GM12878 (cell line): ENCODE measurements around the gene SH3GL2.

Experiments
- DPF2 ChIP-seq: fragments of 450-650 bp; IDR thresholded peaks from 2 replicates; pipeline ENCODE4 v1.6.1; 2017; ENCODE audit warnings: mild to moderate bottlenecking
- MEF2A ChIP-seq: IDR thresholded peaks from 2 replicates; pipeline ENCODE4 v1.6.1; 2011; ENCODE audit warnings: low read depth, mild to moderate bottlenecking, low read length, moderate library complexity; ENCODE audit not compliant: insufficient read depth
- RFX5 ChIP-seq: IDR thresholded peaks from 2 replicates; pipeline ENCODE4 v1.6.1; 2011; ENCODE audit warnings: low read depth, low read length, improper control_type of control experiment
- ZNF274 ChIP-seq: IDR thresholded peaks from one replicate; pipeline ENCODE4 v1.8.0; 2011; ENCODE audit not compliant: insufficient read length, insufficient read depth
- TF ChIP-seq, protein P1 (sequence below): IDR thresholded peaks from 2 replicates; pipeline ENCODE4 v1.6.1; 2011; ENCODE audit warnings: borderline replicate concordance, low read depth, mild to moderate bottlenecking, moderate library complexity, mixed read lengths, low read length; ENCODE audit not compliant: insufficient read depth; ENCODE audit errors: extremely low read length
- TF ChIP-seq, protein P2 (sequence below), 3 experiments: IDR thresholded peaks in 2 of 3; conservative IDR thresholded peaks in 1 of 3; 2 replicates each; pipeline ENCODE4 v1.5.1; 2011; ENCODE audit warnings: low read depth in 3 of 3, low read length in 3 of 3, mild to moderate bottlenecking in 3 of 3, control low read depth in 2 of 3, moderate library complexity in 2 of 3, inconsistent platforms in 1 of 3, mixed read lengths in 1 of 3; ENCODE audit not compliant: control insufficient read depth in 2 of 3, insufficient read depth in 1 of 3; ENCODE audit errors: extremely low read depth in 1 of 3

DNA sequence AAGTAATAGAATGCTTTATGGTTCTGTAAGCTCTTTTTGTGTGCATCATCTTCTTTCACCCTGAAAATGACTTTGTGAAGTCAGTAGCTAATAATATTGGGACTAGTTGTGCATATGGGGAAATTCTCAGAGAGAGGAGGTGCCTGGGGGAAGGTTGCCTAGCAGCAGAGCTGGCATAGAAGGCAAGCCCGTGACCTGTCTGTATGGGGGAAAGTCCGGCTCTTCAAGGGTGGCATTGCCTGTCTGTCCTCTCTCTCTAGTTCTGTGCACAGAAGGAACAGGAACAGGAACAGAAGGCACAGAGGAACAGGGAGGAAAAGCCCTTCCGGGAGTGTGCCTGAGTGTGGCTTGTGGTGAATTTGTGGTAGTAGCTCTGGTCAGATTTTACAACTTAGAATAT lies 33.1 kb downstream of the SH3GL2 start:
- TF ChIP-seq RFX5 (no peak), ZNF274 (no peak), DPF2 (no peak), MEF2A (no peak)
- TF ChIP-seq, protein P1, sequence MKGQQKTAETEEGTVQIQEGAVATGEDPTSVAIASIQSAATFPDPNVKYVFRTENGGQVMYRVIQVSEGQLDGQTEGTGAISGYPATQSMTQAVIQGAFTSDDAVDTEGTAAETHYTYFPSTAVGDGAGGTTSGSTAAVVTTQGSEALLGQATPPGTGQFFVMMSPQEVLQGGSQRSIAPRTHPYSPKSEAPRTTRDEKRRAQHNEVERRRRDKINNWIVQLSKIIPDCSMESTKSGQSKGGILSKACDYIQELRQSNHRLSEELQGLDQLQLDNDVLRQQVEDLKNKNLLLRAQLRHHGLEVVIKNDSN: no peak
- TF ChIP-seq, protein P2, sequence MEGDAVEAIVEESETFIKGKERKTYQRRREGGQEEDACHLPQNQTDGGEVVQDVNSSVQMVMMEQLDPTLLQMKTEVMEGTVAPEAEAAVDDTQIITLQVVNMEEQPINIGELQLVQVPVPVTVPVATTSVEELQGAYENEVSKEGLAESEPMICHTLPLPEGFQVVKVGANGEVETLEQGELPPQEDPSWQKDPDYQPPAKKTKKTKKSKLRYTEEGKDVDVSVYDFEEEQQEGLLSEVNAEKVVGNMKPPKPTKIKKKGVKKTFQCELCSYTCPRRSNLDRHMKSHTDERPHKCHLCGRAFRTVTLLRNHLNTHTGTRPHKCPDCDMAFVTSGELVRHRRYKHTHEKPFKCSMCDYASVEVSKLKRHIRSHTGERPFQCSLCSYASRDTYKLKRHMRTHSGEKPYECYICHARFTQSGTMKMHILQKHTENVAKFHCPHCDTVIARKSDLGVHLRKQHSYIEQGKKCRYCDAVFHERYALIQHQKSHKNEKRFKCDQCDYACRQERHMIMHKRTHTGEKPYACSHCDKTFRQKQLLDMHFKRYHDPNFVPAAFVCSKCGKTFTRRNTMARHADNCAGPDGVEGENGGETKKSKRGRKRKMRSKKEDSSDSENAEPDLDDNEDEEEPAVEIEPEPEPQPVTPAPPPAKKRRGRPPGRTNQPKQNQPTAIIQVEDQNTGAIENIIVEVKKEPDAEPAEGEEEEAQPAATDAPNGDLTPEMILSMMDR (IDR thresholded peaks at IDR 0.05 in 2 of 3, conservative IDR thresholded peaks at IDR 0.05 in 1 of 3; ENCODE audit: control insufficient read depth in 2 of 3, extremely low read depth in 1 of 3, insufficient read depth in 1 of 3, low read depth in 3 of 3, low read length in 3 of 3): no peak
